GM06990 (cell line): ENCODE data around the gene RASA2.

ENCODE experiments used
- DNase-seq: peaks from one replicate; pipeline ENCODE4 v3.0.0-alpha.2; 2011; ENCODE audit not compliant: insufficient read length; ENCODE audit errors: extremely low read depth
- H3K27me3 ChIP-seq: replicated peaks from 2 replicates; pipeline ENCODE4 v1.6.0; 2011; ENCODE audit warnings: low read length; ENCODE audit not compliant: control insufficient read depth, insufficient read depth
- H3K36me3 ChIP-seq: 2 replicates; pipeline ENCODE4 v1.5.1; 2011; ENCODE audit warnings: low read length; ENCODE audit not compliant: control insufficient read depth, insufficient read depth
- H3K4me3 ChIP-seq: replicated peaks from 2 replicates; pipeline ENCODE4 v1.5.1; 2011; ENCODE audit warnings: low read depth, mild to moderate bottlenecking, control low read depth, low read length
- TF ChIP-seq, protein P1 (sequence below): IDR thresholded peaks from 2 replicates; pipeline ENCODE4 v1.5.1; 2011; ENCODE audit warnings: low read length, control low read depth, mild to moderate bottlenecking, inconsistent platforms; ENCODE audit not compliant: insufficient read depth, poor library complexity, severe bottlenecking

Gene RASA2

DNA sequence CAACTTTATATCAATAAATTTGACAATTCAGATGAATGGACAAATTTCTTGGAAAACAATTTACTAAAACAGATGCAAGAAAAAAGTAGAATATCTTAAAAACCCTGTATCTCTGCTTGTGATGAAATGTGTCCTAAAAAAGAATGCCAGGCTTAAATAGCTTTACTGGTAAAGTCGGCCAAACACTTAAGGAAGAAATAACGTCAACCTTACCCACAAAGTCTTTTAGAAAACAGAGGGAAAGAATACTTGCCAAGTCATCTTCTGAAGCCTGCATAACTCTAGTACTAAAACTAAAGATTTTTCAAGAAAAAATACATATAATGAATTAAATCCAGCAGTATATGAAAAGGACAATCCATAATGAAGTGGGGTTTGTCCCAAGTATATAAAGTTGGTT, 111.1 kb downstream of the RASA2 start:
- peaks cover 2% of the 10 kb centered on the region; the same call in 1 of the 2 replicates for H3K36me3 ChIP-seq
- no peak for DNase-seq
- H3K27me3 ChIP-seq = no peaks in the 10 kb centered on the region
- H3K4me3 ChIP-seq = no peak overlapping the region
- TF ChIP-seq, protein P1, sequence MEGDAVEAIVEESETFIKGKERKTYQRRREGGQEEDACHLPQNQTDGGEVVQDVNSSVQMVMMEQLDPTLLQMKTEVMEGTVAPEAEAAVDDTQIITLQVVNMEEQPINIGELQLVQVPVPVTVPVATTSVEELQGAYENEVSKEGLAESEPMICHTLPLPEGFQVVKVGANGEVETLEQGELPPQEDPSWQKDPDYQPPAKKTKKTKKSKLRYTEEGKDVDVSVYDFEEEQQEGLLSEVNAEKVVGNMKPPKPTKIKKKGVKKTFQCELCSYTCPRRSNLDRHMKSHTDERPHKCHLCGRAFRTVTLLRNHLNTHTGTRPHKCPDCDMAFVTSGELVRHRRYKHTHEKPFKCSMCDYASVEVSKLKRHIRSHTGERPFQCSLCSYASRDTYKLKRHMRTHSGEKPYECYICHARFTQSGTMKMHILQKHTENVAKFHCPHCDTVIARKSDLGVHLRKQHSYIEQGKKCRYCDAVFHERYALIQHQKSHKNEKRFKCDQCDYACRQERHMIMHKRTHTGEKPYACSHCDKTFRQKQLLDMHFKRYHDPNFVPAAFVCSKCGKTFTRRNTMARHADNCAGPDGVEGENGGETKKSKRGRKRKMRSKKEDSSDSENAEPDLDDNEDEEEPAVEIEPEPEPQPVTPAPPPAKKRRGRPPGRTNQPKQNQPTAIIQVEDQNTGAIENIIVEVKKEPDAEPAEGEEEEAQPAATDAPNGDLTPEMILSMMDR = no peak

DNA sequence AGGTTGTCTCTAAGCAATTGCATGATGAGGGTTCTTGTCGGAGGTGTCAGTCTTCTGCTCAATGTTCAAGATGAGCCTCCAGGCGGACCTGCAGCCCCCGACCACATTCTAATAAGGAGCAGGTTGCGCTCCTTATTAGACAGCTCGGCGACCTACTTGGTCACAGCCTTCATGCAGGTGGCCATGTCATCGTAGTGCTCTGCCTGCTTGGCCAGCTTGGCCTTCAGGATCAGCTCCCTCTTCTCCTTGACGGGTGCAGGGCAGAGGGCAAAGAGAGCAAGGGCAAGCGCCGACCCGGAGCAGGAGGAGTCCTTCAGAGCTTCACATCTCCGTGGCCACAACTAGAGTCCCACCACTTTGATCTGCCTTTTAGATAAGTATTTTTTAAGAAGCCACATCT, 113.5 kb downstream of the RASA2 start:
- H3K27me3 ChIP-seq = no peaks in the 10 kb centered on the region
- no peak overlapping the region for H3K4me3 ChIP-seq
- H3K36me3 ChIP-seq = peaks cover 2% of the 10 kb centered on the region; the same call in 1 of the 2 replicates
- DNase-seq = no peak
- TF ChIP-seq, protein P1 = no peak

DNA sequence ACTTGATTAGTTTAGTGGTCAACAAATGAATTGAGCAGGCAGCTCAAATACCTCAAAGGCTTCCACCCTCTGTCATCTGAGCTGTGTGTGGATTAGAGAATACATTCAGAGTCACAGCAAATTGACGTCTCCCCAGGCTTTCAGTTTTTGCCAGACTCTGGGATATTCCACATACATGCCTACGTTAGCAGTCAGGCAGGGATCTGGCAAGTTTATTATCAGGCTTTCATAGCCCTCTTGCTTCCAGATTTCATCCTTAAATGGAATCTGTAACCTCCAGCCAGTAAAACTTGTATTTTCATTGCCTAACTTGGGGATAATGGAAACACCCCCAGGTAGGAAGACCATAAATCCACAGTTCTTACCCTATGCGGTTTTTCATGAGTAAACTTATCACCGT, 115.9 kb downstream of the RASA2 start:
- Histone ChIP-seq H3K36me3 (no peaks in the 10 kb centered on the region; the same call in 1 of the 2 replicates), H3K27me3 (no peaks in the 10 kb centered on the region), H3K4me3 (no peak overlapping the region)
- no peak for DNase-seq
- TF ChIP-seq, protein P1 = no peak

DNA sequence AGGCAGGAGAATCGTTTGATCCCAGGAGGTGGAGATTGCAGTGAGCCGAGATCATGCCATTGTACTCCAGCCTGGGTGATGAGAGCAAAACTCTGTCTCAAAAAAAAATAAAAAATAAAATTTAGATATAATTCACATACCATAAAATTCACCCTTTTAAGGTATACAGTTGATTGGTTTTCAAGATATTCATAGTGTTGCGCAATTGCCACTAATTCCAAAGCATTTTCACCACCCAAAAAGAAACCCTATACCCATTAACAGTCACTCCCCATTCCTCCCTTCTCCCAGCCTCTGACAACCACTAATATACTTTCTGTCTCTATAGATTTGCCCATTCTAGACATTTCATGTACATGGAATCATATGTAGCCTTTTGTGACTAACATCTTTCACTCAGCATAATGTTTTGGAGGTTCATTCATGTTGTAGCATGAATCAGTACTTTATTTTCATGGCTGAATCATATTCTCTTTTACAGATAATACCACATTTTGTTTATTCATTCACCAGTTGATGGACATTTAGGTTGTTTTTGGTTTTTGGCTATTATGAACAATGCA, 116.7 kb downstream of the RASA2 start:
- Histone ChIP-seq H3K36me3 (no peaks in the 10 kb centered on the region; the same call in 1 of the 2 replicates), H3K27me3 (no peaks in the 10 kb centered on the region), H3K4me3 (no peak overlapping the region)
- no peak for DNase-seq
- TF ChIP-seq, protein P1 = no peak

DNA sequence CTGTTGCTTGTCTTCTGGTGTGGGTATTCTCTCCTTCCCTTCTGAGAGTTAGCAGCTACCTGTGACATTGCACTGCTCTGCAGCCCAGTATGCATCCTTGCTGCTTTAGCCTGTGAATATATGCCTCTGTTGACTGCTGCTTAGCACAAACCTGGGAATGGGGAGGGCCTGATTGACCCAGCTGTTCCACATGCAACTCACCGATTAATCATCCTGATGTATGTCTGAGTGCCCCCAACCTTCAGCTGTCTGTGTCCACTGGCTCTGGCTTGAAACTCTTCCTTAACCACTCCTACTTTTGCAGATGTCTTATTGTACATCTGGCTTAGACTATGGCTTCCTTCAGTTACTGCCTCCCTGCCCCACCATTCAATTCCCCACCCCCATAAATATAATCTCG, 119.1 kb downstream of the RASA2 start:
- TF ChIP-seq, protein P1 = no peak
- Histone ChIP-seq H3K27me3 (no peaks in the 10 kb centered on the region), H3K36me3 (no peaks in the 10 kb centered on the region; the same call in 1 of the 2 replicates), H3K4me3 (no peak overlapping the region)
- DNase-seq = no peak

DNA sequence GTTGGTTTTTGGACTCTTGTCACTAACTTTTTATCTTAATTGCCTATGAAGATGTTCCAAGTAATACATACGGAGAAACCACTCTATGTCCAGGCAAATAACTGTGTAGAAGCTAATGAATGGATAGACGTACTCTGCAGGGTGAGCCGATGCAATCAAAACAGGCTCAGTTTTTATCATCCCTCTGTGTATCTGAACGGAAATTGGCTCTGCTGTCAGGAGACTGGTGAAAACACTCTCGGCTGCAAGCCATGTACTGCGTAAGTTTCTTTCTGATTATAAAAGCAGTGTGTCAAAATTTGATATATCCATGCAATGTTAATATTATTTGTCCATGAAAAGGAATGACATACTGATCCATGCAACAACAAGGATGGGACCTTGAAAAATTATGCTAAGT, 121.6 kb downstream of the RASA2 start:
- TF ChIP-seq, protein P1 = no peak

More for the DNA sequence above, 121.6 kb downstream of the RASA2 start:
- Histone ChIP-seq H3K4me3 (no peak overlapping the region), H3K27me3 (no peaks in the 10 kb centered on the region), H3K36me3 (no peaks in the 10 kb centered on the region; the same call in 1 of the 2 replicates)
- no peak for DNase-seq
